RWPE1 (cell line): ENCODE measurements around the gene CELA2A.
"Not testable (repeated sequence)": the region's sequence is repeated elsewhere in the genome, so short reads cannot be mapped to it uniquely, and the experiment has no call there.

Source experiments
- CTCF ChIA-PET: fragments of 350-600 bp; sonication (Branson Sonifier 250); formaldehyde crosslinking; extraction: SDS; loops from one replicate; lab custom pipeline; 2021; lab: Yijun Ruan, JAX
- POLR2A ChIA-PET: fragments of 400-600 bp; formaldehyde crosslinking; extraction: SDS; loops from one replicate; lab custom pipeline; 2020; ENCODE audit warnings: antibody characterized with exemption; ENCODE audit not compliant: low non-redundant PET; lab: Yijun Ruan, JAX
- DNase-seq: peaks from one replicate; pipeline ENCODE4 v3.0.0; 2012; ENCODE audit warnings: low spot score
- H3K27ac ChIP-seq: fragments of 450-650 bp; 2 replicates; pipeline ENCODE4 v1.5.1; 2017
- CTCF ChIP-seq: fragments of 450-650 bp; conservative IDR thresholded peaks from 2 replicates; pipeline ENCODE4 v1.5.1; 2017; ENCODE audit warnings: low read depth, mild to moderate bottlenecking

CELA2A gene

GRCh38 chr1:15477646-15478212 is 21.2 kb downstream of the CELA2A start:
- ChIA-PET POLR2A (no interaction called here), CTCF (no interaction called here)
- H3K27ac ChIP-seq = no peak overlapping the region
- TF ChIP-seq CTCF = no peak
- DNase-seq = no peak

GRCh38 chr1:15479654-15480347 is 23.3 kb downstream of the CELA2A start:
- CTCF ChIA-PET = interaction anchor here (0.6 to 0.7 kb wide), 2 partner anchors 117 to 419 kb away, joined by 3 read pairs; no protein-coding TSS in a partner anchor
- TF ChIP-seq CTCF = no peak
- POLR2A ChIA-PET = no interaction called here
- H3K27ac ChIP-seq = no peak overlapping the region
- DNase-seq = no peak

- POLR2A ChIA-PET, CTCF ChIA-PET, DNase-seq, H3K27ac ChIP-seq: not testable (repeated sequence)
Measured at GRCh38 chr1:15482455-15482854, 25.9 kb downstream of the CELA2A start.

- DNase-seq, POLR2A ChIA-PET, CTCF ChIA-PET, H3K27ac ChIP-seq: not testable (repeated sequence)
Measured at GRCh38 chr1:15482983-15483543, 26.5 kb downstream of the CELA2A start.

- H3K27ac ChIP-seq = no peak overlapping the region
- ChIA-PET POLR2A (no interaction called here), CTCF (no interaction called here)
- TF ChIP-seq CTCF = no peak
- DNase-seq = no peak
Measured at GRCh38 chr1:15483971-15484370, 27.4 kb downstream of the CELA2A start.

GRCh38 chr1:15484443-15484842 is 27.9 kb downstream of the CELA2A start:
- DNase-seq, H3K27ac ChIP-seq, CTCF ChIA-PET, POLR2A ChIA-PET: not testable (repeated sequence)

GRCh38 chr1:15485636-15486035 is 29.1 kb downstream of the CELA2A start:
- no peak overlapping the region for H3K27ac ChIP-seq
- TF ChIP-seq CTCF = no peak
- ChIA-PET POLR2A (no interaction called here), CTCF (no interaction called here)
- DNase-seq = no peak

- DNase-seq, POLR2A ChIA-PET, H3K27ac ChIP-seq: not testable (repeated sequence)
- CTCF ChIA-PET = interaction anchor here (0.9 kb wide), 1 partner anchor 15 kb away, joined by 3 read pairs; no protein-coding TSS in a partner anchor
Measured at GRCh38 chr1:15486844-15487610, 30.5 kb downstream of the CELA2A start.
